Esophagus muscularis mucosa (tissue), 4 donors: Measurements from ENCODE around the gene CD99. TPM values are rescaled to one million over a fixed set of nuclear protein-coding genes. Genes with fewer than 3 reads are reported as not detected.

Source experiments
- DNase-seq: peaks from one replicate; pipeline ENCODE4 v3.0.0-alpha.2; 2017; ENCODE audit errors: extremely low spot score
- H3K27ac ChIP-seq, 4 donors: fragments of 200-600 bp; sonication (generic); replicated peaks in 1 of 4; 1 replicate in 3 of 4; 2 replicates in 1 of 4; pipeline ENCODE4 v1.5.1; 2016 to 2019; ENCODE audit warnings: mild to moderate bottlenecking in 1 of 4
- H3K27me3 ChIP-seq, 4 donors: fragments of 200-600 bp; sonication (generic); one replicate each; pipeline versions ENCODE4 v1.5.1 to v1.6.0; 2016 to 2019
- H3K36me3 ChIP-seq, 4 donors: fragments of 200-600 bp; sonication (generic); one replicate each; pipeline ENCODE4 v1.5.1; 2016 to 2019
- H3K4me1 ChIP-seq, 4 donors: fragments of 200-600 bp; sonication (generic); one replicate each; pipeline ENCODE4 v1.5.1; 2016 to 2019
- H3K4me3 ChIP-seq, 4 donors: fragments of 200-600 bp; sonication (generic); 1 replicate in 2 of 4; 2 replicates in 2 of 4; pipeline ENCODE4 v1.5.1; 2016 to 2019; ENCODE audit warnings: mild to moderate bottlenecking in 4 of 4, moderate library complexity in 1 of 4
- H3K9me3 ChIP-seq, 4 donors: fragments of 200-600 bp; sonication (generic); 1 replicate in 3 of 4; 2 replicates in 1 of 4; pipeline ENCODE4 v1.5.1; 2016 to 2019
- CTCF ChIP-seq, 3 experiments: fragments of 200-600 bp in 2 of 3; fragments of 450-650 bp in 1 of 3; sonication (generic) in 2 of 3; IDR thresholded peaks; one replicate each; pipeline ENCODE4 v1.5.1; 2017 to 2019; ENCODE audit warnings: antibody characterized with exemption in 3 of 3, mild to moderate bottlenecking in 2 of 3, moderate library complexity in 1 of 3
- EP300 ChIP-seq: sonication (generic); formaldehyde crosslinking; IDR thresholded peaks from one replicate; pipeline ENCODE4 v1.6.1; 2017; ENCODE audit warnings: antibody characterized with exemption
- POLR2A ChIP-seq: fragments of 450-650 bp; IDR thresholded peaks from one replicate; pipeline ENCODE4 v1.6.1; 2017; ENCODE audit warnings: antibody characterized with exemption, moderate library complexity, mild to moderate bottlenecking, low read depth
- POLR2AphosphoS5 ChIP-seq, 2 donors: sonication (generic); formaldehyde crosslinking; IDR thresholded peaks; one replicate each; pipeline ENCODE4 v1.6.1; 2017; ENCODE audit warnings: antibody characterized with exemption in 2 of 2
- WGBS: methylation state at CpG from one replicate; pipeline ENCODE4 v1.1.5; 2018; 5-methylcytosine and 5-hydroxymethylcytosine counted together
- intact Hi-C: fragments of 100-400 bp; cut with DNase I; formaldehyde crosslinking; loops from one replicate; pipeline ENCODE4 v1.15.1; 2023
- total RNA-seq, 4 donors: library from RNA; depleted of rRNA; stranded (reverse); fragments of >200 nt; gene quantifications; one replicate each; pipeline versions ENCODE4 v1.1.0 to v1.2.1, GENCODE V29; 2016

CD99 gene
- total RNA-seq, 4 donors from 2014 or later: 311 to 469 (median 376) TPM

- no peak for DNase-seq
- peak overlapping the region in 3 of 4 donors; percentile 4 to 18 (median 10) for H3K4me3 ChIP-seq
- TF ChIP-seq CTCF (IDR thresholded peaks at IDR 0.05) (no peak), POLR2A (no peak), EP300 (no peak)
- intact Hi-C loops: loop anchor here (10.0 kb wide), 2 partner anchors 82 to 1242 kb away; partner anchors contain the start of gene ASMTL
- peaks cover 71 to 96% (median 95%) of the 10 kb centered on the region in 4 donors for H3K4me1 ChIP-seq
- H3K36me3 ChIP-seq: peaks cover 0 to 15% (median 0%) of the 10 kb centered on the region in 4 donors
- H3K9me3 ChIP-seq: no peaks in the 10 kb centered on the region
- H3K27ac ChIP-seq: peak overlapping the region; percentile 29 to 93 (median 88)
- 60% methylated on average over 8 of the region's 8 CpGs for whole genome bisulfite sequencing
- no peaks in the 10 kb centered on the region for H3K27me3 ChIP-seq
Observed at GRCh38 chrX:2696698-2697215, 5.7 kb downstream of the CD99 start.

GRCh38 chrX:2697306-2697705, 6.2 kb downstream of the CD99 start:
- H3K4me1 ChIP-seq: peaks cover 77 to 100% (median 100%) of the 10 kb centered on the region in 4 donors
- TF ChIP-seq EP300 (peak; percentile 48), POLR2A (no peak)
- 31% methylated on average over 7 of the region's 7 CpGs for WGBS
- H3K9me3 ChIP-seq: no peaks in the 10 kb centered on the region
- H3K27me3 ChIP-seq: no peaks in the 10 kb centered on the region
- H3K36me3 ChIP-seq: peaks cover 0 to 15% (median 0%) of the 10 kb centered on the region in 4 donors
- peak overlapping the region; percentile 4 to 23 (median 14) for H3K4me3 ChIP-seq
- intact Hi-C loops: loop anchor here (10.0 kb wide), 2 partner anchors 83 to 1243 kb away; partner anchors contain the start of gene ASMTL
- H3K27ac ChIP-seq: peak overlapping the region; percentile 29 to 93 (median 88)
- DNase-seq: no peak

GRCh38 chrX:2697741-2698299, 6.7 kb downstream of the CD99 start:
- H3K4me3 ChIP-seq: peak overlapping the region; percentile 4 to 23 (median 14)
- H3K27ac ChIP-seq: peak overlapping the region; percentile 29 to 93 (median 88)
- WGBS: 62% methylated on average over 9 of the region's 9 CpGs
- no peaks in the 10 kb centered on the region for H3K27me3 ChIP-seq
- no peaks in the 10 kb centered on the region for H3K9me3 ChIP-seq
- TF ChIP-seq POLR2AphosphoS5 (IDR thresholded peaks at IDR 0.05) (no peak), POLR2A (no peak), EP300 (no peak), CTCF (IDR thresholded peaks at IDR 0.05) (no peak)
- peaks cover 0 to 15% (median 0%) of the 10 kb centered on the region in 4 donors for H3K36me3 ChIP-seq
- no peak for DNase-seq
- H3K4me1 ChIP-seq: peaks cover 79 to 100% (median 99%) of the 10 kb centered on the region in 4 donors
- intact Hi-C loops: loop anchor here (10.0 kb wide), 2 partner anchors 83 to 1243 kb away; partner anchors contain the start of gene ASMTL

- peaks cover 79 to 100% (median 99%) of the 10 kb centered on the region in 4 donors for H3K4me1 ChIP-seq
- intact Hi-C loops: loop anchor here (10.0 kb wide), 2 partner anchors 84 to 1244 kb away; partner anchors contain the start of gene ASMTL
- peak overlapping the region; percentile 29 to 93 (median 88) for H3K27ac ChIP-seq
- TF ChIP-seq POLR2A (no peak), CTCF (IDR thresholded peaks at IDR 0.05) (no peak), EP300 (no peak), POLR2AphosphoS5 (IDR thresholded peaks at IDR 0.05) (no peak)
- no peak for DNase-seq
- peaks cover 0 to 15% (median 0%) of the 10 kb centered on the region in 4 donors for H3K36me3 ChIP-seq
- H3K9me3 ChIP-seq: no peaks in the 10 kb centered on the region
- H3K4me3 ChIP-seq: no peak overlapping the region
- 86% methylated on average over 5 of the region's 5 CpGs for WGBS
- no peaks in the 10 kb centered on the region for H3K27me3 ChIP-seq
Observed at GRCh38 chrX:2698604-2699003, 7.5 kb downstream of the CD99 start.

- TF ChIP-seq POLR2A (no peak), EP300 (no peak), CTCF (IDR thresholded peaks at IDR 0.05) (no peak), POLR2AphosphoS5 (IDR thresholded peaks at IDR 0.05) (no peak)
Observed at GRCh38 chrX:2699959-2700358, 8.9 kb downstream of the CD99 start.

More at GRCh38 chrX:2699959-2700358, 8.9 kb downstream of the CD99 start:
- H3K9me3 ChIP-seq: no peaks in the 10 kb centered on the region
- WGBS: 95% methylated on average over 4 of the region's 4 CpGs
- intact Hi-C loops: loop anchor here (10.0 kb wide), 3 partner anchors 85 to 1245 kb away; partner anchors contain the start of gene ASMTL
- H3K27me3 ChIP-seq: no peaks in the 10 kb centered on the region
- peaks cover 77 to 100% (median 99%) of the 10 kb centered on the region in 4 donors for H3K4me1 ChIP-seq
- peaks cover 0 to 15% (median 0%) of the 10 kb centered on the region in 4 donors for H3K36me3 ChIP-seq
- peak overlapping the region in 1 of 4 donors; percentile 66 for H3K27ac ChIP-seq
- no peak for DNase-seq
- H3K4me3 ChIP-seq: no peak overlapping the region
